Measurements from ENCODE around the gene RSPH9. TPM values are rescaled to one million over a fixed set of nuclear protein-coding genes. Genes with fewer than 3 reads are reported as not detected.
"Not testable (repeated sequence)": the region's sequence is repeated elsewhere in the genome, so short reads cannot be mapped to it uniquely, and the experiment has no call there.

The RSPH9 gene
- total and polyA plus RNA-seq, 5 donors from 2014 or later, result 0.15 to 1.4 (median 0.91) TPM

DNA sequence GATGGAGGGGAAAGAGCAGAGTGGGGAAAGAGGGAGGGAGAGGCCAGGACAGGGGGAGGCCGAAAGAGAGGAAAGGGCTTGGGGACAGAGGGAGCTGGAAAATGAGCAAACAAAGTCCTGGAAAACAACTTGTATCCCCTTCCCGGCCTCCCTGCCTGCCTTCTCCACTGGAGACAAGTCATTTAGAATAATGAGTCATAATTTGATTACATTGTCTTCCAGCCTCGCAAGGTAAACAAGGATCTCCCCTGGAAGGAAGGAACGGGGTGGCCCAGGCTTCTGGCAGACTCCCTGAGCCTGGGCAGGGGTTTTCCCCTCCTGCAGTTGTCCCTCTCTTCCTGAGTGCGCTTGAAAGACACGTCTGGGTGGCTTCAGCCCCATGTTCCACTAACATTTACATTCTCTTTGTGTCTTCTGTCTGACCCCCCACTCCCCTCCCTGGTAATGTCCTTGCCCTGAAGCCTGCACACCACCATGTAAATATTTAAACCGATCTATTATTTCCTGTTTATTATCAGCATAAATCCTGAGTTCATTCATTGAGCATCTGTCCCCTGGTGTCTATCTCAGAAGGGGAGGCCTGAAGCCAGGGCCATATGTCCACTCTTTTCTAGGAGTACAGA is 54.8 kb downstream of the RSPH9 start:
- Histone ChIP-seq H3K27ac (ENCODE audit: insufficient read depth, low read length, poor library complexity, severe bottlenecking) (no peak overlapping the region), H3K9me3 (ENCODE audit: control insufficient read depth in 2 of 2, low read length in 2 of 2) (no peaks in the 10 kb centered on the region), H3K4me1 (ENCODE audit: control insufficient read depth, insufficient read depth, low read length, poor library complexity, severe bottlenecking) (no peaks in the 10 kb centered on the region), H3K4me3 (ENCODE audit: low read depth, low read length) (no peak overlapping the region), H3K27me3 (ENCODE audit: control insufficient read depth, insufficient read depth, low read length) (peaks cover 6% of the 10 kb centered on the region), H3K36me3 (ENCODE audit: control insufficient read depth, insufficient read depth, low read length) (no peaks in the 10 kb centered on the region)
- ATAC-seq (ENCODE audit: low read depth in 2 of 2) (no peak), DNase-seq (no peak)
- Mint-ChIP-seq H3K36me3 (no peaks in the 10 kb centered on the region), H3K27ac (no peak overlapping the region), H3K27me3 (peaks cover 45% of the 10 kb centered on the region), H3K4me3 (no peak overlapping the region), H3K9me3 (peaks cover 0 to 2% (median 0%) of the 10 kb centered on the region in 7 donors), H3K4me1 (peaks cover 0 to 2% (median 0%) of the 10 kb centered on the region in 4 donors)

DNA sequence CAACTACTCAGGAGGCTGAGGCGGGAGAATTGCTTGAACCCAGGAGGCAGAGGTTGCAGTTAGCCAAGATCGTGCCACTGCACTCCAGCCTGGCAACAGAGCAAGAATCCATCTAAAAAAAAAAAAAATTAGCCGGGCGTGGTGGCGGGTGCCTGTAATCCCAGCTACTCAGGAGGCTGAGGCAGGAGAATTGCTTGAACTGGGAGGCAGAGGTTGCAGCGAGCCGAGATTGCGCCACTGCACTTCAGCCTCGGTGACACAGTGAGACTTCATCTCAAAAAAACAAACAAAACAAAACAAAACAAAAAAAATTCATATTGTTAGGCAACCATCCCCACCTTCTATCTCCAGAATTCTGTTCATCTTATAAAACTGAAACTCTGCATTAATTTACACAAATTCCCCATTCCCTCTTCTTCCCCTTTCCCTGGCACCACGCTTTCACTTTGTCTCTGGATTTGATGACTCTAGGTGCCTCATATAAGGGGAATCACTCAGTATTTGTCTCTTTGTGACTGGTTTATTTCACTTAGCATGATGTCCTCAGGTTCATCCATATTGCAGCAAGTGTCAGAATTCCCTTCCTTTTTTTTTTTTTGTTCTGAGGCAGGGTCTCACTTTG is 56.2 kb downstream of the RSPH9 start:
- H3K36me3 ChIP-seq (ENCODE audit: control insufficient read depth, insufficient read depth, low read length); H3K4me1 ChIP-seq (ENCODE audit: control insufficient read depth, insufficient read depth, low read length, poor library complexity, severe bottlenecking); DNase-seq; H3K4me1 Mint-ChIP-seq; H3K9me3 ChIP-seq (ENCODE audit: control insufficient read depth in 2 of 2, low read length in 2 of 2); ATAC-seq (ENCODE audit: low read depth in 2 of 2); H3K4me3 ChIP-seq (ENCODE audit: low read depth, low read length); H3K9me3 Mint-ChIP-seq; H3K27ac ChIP-seq (ENCODE audit: insufficient read depth, low read length, poor library complexity, severe bottlenecking); H3K27ac Mint-ChIP-seq; H3K36me3 Mint-ChIP-seq: not testable (repeated sequence)
- H3K27me3 ChIP-seq (ENCODE audit: control insufficient read depth, insufficient read depth, low read length), result peaks cover 10% of the 10 kb centered on the region
- H3K4me3 Mint-ChIP-seq, result peak overlapping the region in 1 of 4 donors; percentile 24
- H3K27me3 Mint-ChIP-seq, result peaks cover 57% of the 10 kb centered on the region

DNA sequence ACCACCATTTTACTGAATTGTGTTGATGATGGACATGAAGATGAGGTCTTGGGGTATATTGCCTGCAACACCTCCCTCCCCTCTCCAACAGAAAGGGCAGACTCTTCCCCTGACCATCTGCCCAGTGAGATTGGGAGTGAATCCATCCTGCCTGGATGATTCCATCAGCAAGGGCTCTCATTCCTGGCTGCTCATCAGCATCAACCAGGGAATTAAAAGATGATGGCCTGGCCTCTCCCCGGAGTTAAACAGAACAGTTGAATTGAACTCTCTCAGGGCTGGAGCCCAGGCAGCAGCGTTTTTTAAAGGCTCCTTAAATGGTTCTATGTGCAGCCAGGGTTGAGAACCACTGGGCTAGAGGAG is 57.3 kb downstream of the RSPH9 start:
- H3K27me3 ChIP-seq (ENCODE audit: control insufficient read depth, insufficient read depth, low read length), result peaks cover 13% of the 10 kb centered on the region
- no peaks in the 10 kb centered on the region for H3K4me1 ChIP-seq (ENCODE audit: control insufficient read depth, insufficient read depth, low read length, poor library complexity, severe bottlenecking)
- H3K36me3 ChIP-seq (ENCODE audit: control insufficient read depth, insufficient read depth, low read length), result no peaks in the 10 kb centered on the region
- DNase-seq (no peak), ATAC-seq (ENCODE audit: low read depth in 2 of 2) (no peak)
- Mint-ChIP-seq H3K27me3 (peaks cover 60% of the 10 kb centered on the region), H3K36me3 (no peaks in the 10 kb centered on the region), H3K4me1 (peaks cover 0 to 2% (median 0%) of the 10 kb centered on the region in 4 donors), H3K4me3 (peak overlapping the region in 1 of 4 donors; percentile 38), H3K27ac (no peak overlapping the region), H3K9me3 (peaks cover 0 to 2% (median 0%) of the 10 kb centered on the region in 7 donors)
- H3K9me3 ChIP-seq (ENCODE audit: control insufficient read depth in 2 of 2, low read length in 2 of 2), result no peaks in the 10 kb centered on the region
- H3K27ac ChIP-seq (ENCODE audit: insufficient read depth, low read length, poor library complexity, severe bottlenecking), result no peak overlapping the region
- no peak overlapping the region for H3K4me3 ChIP-seq (ENCODE audit: low read depth, low read length)

DNA sequence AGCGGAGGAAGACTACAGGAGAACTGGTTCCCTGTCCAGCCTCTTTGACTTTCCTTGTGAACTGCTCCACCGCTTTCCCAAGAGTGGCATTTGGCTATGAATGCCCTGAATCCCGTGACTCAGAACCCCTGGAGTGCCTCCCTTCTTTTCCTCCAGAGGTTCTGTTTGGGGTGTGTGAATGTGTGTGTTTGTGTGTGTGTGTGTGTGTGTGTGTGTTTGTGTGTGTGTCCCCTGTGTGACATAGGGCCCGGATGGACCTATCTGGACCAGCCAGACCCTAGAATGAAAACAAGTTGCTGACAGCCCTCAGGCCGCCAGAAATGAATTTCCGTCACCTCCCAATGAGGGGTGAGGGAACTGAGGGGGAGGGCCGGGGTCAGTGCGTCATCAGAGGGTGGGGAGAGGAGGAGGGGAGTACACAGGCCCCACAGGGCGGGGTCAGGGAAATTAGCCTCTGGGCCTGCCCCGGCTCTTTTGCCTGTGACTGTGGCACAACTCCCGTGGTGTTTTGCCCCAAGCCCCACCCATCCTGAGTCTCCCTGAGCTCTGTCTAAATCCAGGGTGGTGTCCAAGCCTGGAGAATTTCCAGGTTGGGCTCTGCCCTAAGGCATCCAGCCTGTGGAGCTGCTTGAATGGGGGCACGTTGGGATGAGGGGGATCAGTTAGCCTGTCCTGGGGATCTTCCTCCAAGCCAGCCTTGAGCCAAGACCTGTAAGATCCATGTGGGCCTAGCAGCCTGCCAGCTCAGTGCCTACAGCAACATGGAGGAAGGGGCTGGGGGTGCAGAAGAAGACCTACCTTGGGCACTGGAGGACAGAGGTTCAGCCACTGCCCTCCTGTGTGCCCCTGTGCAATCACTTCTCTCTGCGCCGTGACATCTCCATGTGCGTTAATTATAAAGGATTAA is 58.0 kb downstream of the RSPH9 start:
- peaks cover 0 to 2% (median 0%) of the 10 kb centered on the region in 7 donors for H3K9me3 Mint-ChIP-seq
- H3K4me1 ChIP-seq (ENCODE audit: control insufficient read depth, insufficient read depth, low read length, poor library complexity, severe bottlenecking), result no peaks in the 10 kb centered on the region
- H3K27me3 ChIP-seq (ENCODE audit: control insufficient read depth, insufficient read depth, low read length), result peaks cover 13% of the 10 kb centered on the region
- peaks cover 0 to 2% (median 0%) of the 10 kb centered on the region in 4 donors for H3K4me1 Mint-ChIP-seq
- H3K27ac ChIP-seq (ENCODE audit: insufficient read depth, low read length, poor library complexity, severe bottlenecking), result no peak overlapping the region
- H3K27me3 Mint-ChIP-seq, result peaks cover 59% of the 10 kb centered on the region
- H3K4me3 Mint-ChIP-seq, result peak overlapping the region in 1 of 4 donors; percentile 38
- H3K4me3 ChIP-seq (ENCODE audit: low read depth, low read length), result no peak overlapping the region
- no peaks in the 10 kb centered on the region for H3K9me3 ChIP-seq (ENCODE audit: control insufficient read depth in 2 of 2, low read length in 2 of 2)
- no peaks in the 10 kb centered on the region for H3K36me3 ChIP-seq (ENCODE audit: control insufficient read depth, insufficient read depth, low read length)
- ATAC-seq (ENCODE audit: low read depth in 2 of 2) (peak; percentile 22 to 34), DNase-seq (peak in 1 of 3 donors; percentile 49)
- no peak overlapping the region for H3K27ac Mint-ChIP-seq
- H3K36me3 Mint-ChIP-seq, result no peaks in the 10 kb centered on the region

DNA sequence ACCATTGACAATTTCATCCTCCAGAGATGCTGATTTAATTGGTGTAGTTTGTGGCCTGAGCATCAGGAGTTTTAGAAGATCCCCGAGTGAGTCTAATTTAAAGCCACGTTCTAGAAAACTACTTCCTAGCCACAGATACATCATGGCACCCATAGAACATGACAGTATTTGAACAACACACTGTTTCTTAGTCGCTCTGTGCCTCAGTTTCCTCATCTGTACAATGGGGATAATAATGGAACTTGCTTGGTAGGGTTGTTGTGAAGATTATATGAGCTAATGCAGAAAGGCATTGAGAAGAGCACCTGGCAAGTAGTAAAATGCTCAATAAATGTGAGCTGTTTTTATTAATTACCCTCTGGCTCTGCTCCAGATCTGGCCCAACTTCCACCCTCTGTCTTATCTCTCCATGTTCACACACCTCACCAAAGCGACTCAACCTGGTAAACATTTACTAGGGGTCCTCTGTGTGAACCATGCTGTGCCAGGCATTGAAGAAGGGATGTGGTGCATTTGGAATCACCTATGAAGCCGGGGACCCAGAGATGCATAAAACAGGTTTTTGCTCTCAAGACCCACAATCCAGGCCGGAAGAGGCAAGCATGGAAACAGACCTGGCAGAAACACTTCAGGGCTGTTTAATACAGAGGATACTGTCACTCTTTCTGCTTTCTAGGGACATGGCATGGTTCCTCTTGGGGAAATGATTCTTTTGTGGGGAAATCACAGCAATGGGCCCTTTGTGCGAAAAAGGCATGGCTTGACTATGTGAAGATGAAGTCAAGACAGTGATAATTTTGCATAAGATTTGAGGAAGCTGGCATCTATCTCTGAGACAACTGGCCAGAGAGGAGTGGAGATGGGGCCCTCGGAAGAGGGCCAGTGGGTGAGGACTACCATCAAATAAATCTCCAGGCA is 58.9 kb downstream of the RSPH9 start:
- no peak for ATAC-seq (ENCODE audit: low read depth in 2 of 2)
- H3K4me3 Mint-ChIP-seq, result no peak overlapping the region
- no peak for DNase-seq

DNA sequence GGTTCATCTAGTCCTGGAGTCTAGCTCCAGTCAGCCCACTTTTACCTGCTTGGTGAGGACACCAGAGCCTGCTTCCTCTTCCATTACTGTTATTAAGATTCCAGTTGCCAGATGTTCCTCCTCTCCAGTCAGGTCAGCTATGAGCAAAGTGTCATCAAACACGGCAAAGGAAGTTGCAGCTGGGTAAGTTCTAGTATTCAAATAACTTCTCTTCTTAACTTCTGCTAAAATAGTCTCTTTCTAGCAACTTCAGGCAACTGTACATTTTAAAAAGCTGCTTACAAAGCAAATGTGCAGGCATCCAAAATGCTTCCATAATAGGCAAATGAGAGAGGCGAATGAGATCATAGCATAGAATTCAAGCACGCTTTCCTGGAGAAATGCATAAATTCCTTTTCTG is 61.2 kb downstream of the RSPH9 start:
- Mint-ChIP-seq H3K27me3 (peaks cover 49% of the 10 kb centered on the region), H3K36me3 (no peaks in the 10 kb centered on the region), H3K9me3 (no peaks in the 10 kb centered on the region), H3K4me1 (peaks cover 0 to 2% (median 0%) of the 10 kb centered on the region in 4 donors), H3K27ac (peak overlapping the region in 1 of 3 donors; percentile 20), H3K4me3 (no peak overlapping the region)
- Histone ChIP-seq H3K9me3 (ENCODE audit: control insufficient read depth in 2 of 2, low read length in 2 of 2) (no peaks in the 10 kb centered on the region), H3K4me3 (ENCODE audit: low read depth, low read length) (no peak overlapping the region), H3K4me1 (ENCODE audit: control insufficient read depth, insufficient read depth, low read length, poor library complexity, severe bottlenecking) (no peaks in the 10 kb centered on the region), H3K27me3 (ENCODE audit: control insufficient read depth, insufficient read depth, low read length) (peaks cover 14% of the 10 kb centered on the region), H3K36me3 (ENCODE audit: control insufficient read depth, insufficient read depth, low read length) (no peaks in the 10 kb centered on the region), H3K27ac (ENCODE audit: insufficient read depth, low read length, poor library complexity, severe bottlenecking) (no peak overlapping the region)
- no peak for ATAC-seq (ENCODE audit: low read depth in 2 of 2)
- DNase-seq, result no peak

More for the DNA sequence above, 58.9 kb downstream of the RSPH9 start:
- H3K27me3 Mint-ChIP-seq, result peaks cover 50% of the 10 kb centered on the region
- no peak overlapping the region for H3K4me3 ChIP-seq (ENCODE audit: low read depth, low read length)
- no peaks in the 10 kb centered on the region for H3K36me3 Mint-ChIP-seq
- H3K4me1 Mint-ChIP-seq, result peaks cover 0 to 2% (median 0%) of the 10 kb centered on the region in 4 donors
- no peak overlapping the region for H3K27ac ChIP-seq (ENCODE audit: insufficient read depth, low read length, poor library complexity, severe bottlenecking)
- H3K9me3 ChIP-seq (ENCODE audit: control insufficient read depth in 2 of 2, low read length in 2 of 2), result no peaks in the 10 kb centered on the region
- H3K27me3 ChIP-seq (ENCODE audit: control insufficient read depth, insufficient read depth, low read length), result peaks cover 13% of the 10 kb centered on the region
- no peaks in the 10 kb centered on the region for H3K36me3 ChIP-seq (ENCODE audit: control insufficient read depth, insufficient read depth, low read length)
- H3K27ac Mint-ChIP-seq, result no peak overlapping the region
- H3K4me1 ChIP-seq (ENCODE audit: control insufficient read depth, insufficient read depth, low read length, poor library complexity, severe bottlenecking), result no peaks in the 10 kb centered on the region
- peaks cover 0 to 2% (median 0%) of the 10 kb centered on the region in 7 donors for H3K9me3 Mint-ChIP-seq

DNA sequence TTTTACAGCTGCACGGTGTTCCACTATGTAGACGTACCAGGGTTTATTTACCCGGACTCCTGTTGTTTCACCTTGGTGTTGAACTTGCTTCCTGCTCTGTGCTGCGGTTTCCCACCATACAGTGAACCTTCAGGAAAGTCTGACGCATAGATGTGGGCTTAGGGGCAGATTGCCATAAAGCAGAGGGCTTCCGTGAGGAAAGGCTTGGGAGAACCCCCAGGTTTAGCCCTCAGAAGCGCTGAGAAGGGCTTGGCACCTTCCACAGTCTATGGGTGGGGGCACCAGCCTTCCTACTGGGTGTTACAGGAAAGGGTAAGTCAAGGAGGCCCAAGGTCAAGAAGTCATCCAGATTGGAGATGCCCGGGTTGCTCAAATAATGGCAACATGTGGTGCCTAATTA is 62.0 kb downstream of the RSPH9 start:
- peak overlapping the region in 1 of 3 donors; percentile 45 for H3K27ac Mint-ChIP-seq
- ATAC-seq (ENCODE audit: low read depth in 2 of 2), result no peak
- H3K4me3 ChIP-seq (ENCODE audit: low read depth, low read length), result no peak overlapping the region

More for the DNA sequence above, 62.0 kb downstream of the RSPH9 start:
- Mint-ChIP-seq H3K36me3 (no peaks in the 10 kb centered on the region), H3K27me3 (peaks cover 44% of the 10 kb centered on the region), H3K9me3 (no peaks in the 10 kb centered on the region), H3K4me3 (no peak overlapping the region), H3K4me1 (peaks cover 0 to 2% (median 0%) of the 10 kb centered on the region in 4 donors)
- Histone ChIP-seq H3K9me3 (ENCODE audit: control insufficient read depth in 2 of 2, low read length in 2 of 2) (no peaks in the 10 kb centered on the region), H3K36me3 (ENCODE audit: control insufficient read depth, insufficient read depth, low read length) (no peaks in the 10 kb centered on the region), H3K27me3 (ENCODE audit: control insufficient read depth, insufficient read depth, low read length) (peaks cover 14% of the 10 kb centered on the region), H3K27ac (ENCODE audit: insufficient read depth, low read length, poor library complexity, severe bottlenecking) (no peak overlapping the region), H3K4me1 (ENCODE audit: control insufficient read depth, insufficient read depth, low read length, poor library complexity, severe bottlenecking) (no peaks in the 10 kb centered on the region)
- DNase-seq, result no peak

Data from CD4-positive, CD25-positive, alpha-beta regulatory T cell (primary cell).